ENCODE measurements around the gene ELL2.

Gene ELL2

GRCh38 chr5:95920822-95921221, 40.8 kb downstream of the ELL2 start:
- 90 to 100% methylated on average over 1 of the region's 1 CpG for WGBS, 2 experiments (ENCODE audit: insufficient coverage in 2 of 2)
- Histone ChIP-seq H3K9me3 (ENCODE audit: control insufficient read depth, low read length) (no peaks in the 10 kb centered on the region), H3K36me3 (ENCODE audit: control insufficient read depth, insufficient read depth, low read length) (peaks cover 8% of the 10 kb centered on the region), H3K4me3 (ENCODE audit: extremely low read depth, insufficient read depth, low read length, poor library complexity, severe bottlenecking) (no peak overlapping the region), H3K27ac (ENCODE audit: low read depth, low read length, severe bottlenecking) (no peak overlapping the region), H3K4me1 (ENCODE audit: control insufficient read depth, insufficient read depth, low read length, poor library complexity, severe bottlenecking) (no peaks in the 10 kb centered on the region)

- H3K9me3 ChIP-seq (ENCODE audit: control insufficient read depth, low read length) = no peaks in the 10 kb centered on the region
- H3K27ac ChIP-seq (ENCODE audit: low read depth, low read length, severe bottlenecking) = no peak overlapping the region
- H3K4me1 ChIP-seq (ENCODE audit: control insufficient read depth, insufficient read depth, low read length, poor library complexity, severe bottlenecking) = no peaks in the 10 kb centered on the region
- H3K36me3 ChIP-seq (ENCODE audit: control insufficient read depth, insufficient read depth, low read length) = peaks cover 8% of the 10 kb centered on the region
- WGBS, 2 experiments (ENCODE audit: insufficient coverage in 2 of 2) = 100% methylated on average over 1 of the region's 2 CpGs
- H3K4me3 ChIP-seq (ENCODE audit: extremely low read depth, insufficient read depth, low read length, poor library complexity, severe bottlenecking) = no peak overlapping the region
Measured at GRCh38 chr5:95919658-95920057, 42.0 kb downstream of the ELL2 start.

GRCh38 chr5:95918421-95919006, 43.1 kb downstream of the ELL2 start:
- H3K4me3 ChIP-seq (ENCODE audit: extremely low read depth, insufficient read depth, low read length, poor library complexity, severe bottlenecking) = no peak overlapping the region
- H3K36me3 ChIP-seq (ENCODE audit: control insufficient read depth, insufficient read depth, low read length) = peaks cover 8% of the 10 kb centered on the region
- H3K27ac ChIP-seq (ENCODE audit: low read depth, low read length, severe bottlenecking) = no peak overlapping the region
- no peaks in the 10 kb centered on the region for H3K4me1 ChIP-seq (ENCODE audit: control insufficient read depth, insufficient read depth, low read length, poor library complexity, severe bottlenecking)
- 100% methylated on average over 1 of the region's 3 CpGs; no CpG with 5 or more reads in 1 of the 2 experiments for WGBS, 2 experiments (ENCODE audit: insufficient coverage in 2 of 2)
- no peaks in the 10 kb centered on the region for H3K9me3 ChIP-seq (ENCODE audit: control insufficient read depth, low read length)

GRCh38 chr5:95917207-95917606, 44.4 kb downstream of the ELL2 start:
- H3K27ac ChIP-seq (ENCODE audit: low read depth, low read length, severe bottlenecking) = no peak overlapping the region
- H3K4me3 ChIP-seq (ENCODE audit: extremely low read depth, insufficient read depth, low read length, poor library complexity, severe bottlenecking) = no peak overlapping the region
- no peaks in the 10 kb centered on the region for H3K9me3 ChIP-seq (ENCODE audit: control insufficient read depth, low read length)
- no peaks in the 10 kb centered on the region for H3K36me3 ChIP-seq (ENCODE audit: control insufficient read depth, insufficient read depth, low read length)
- H3K4me1 ChIP-seq (ENCODE audit: control insufficient read depth, insufficient read depth, low read length, poor library complexity, severe bottlenecking) = no peaks in the 10 kb centered on the region

- Histone ChIP-seq H3K4me3 (ENCODE audit: extremely low read depth, insufficient read depth, low read length, poor library complexity, severe bottlenecking) (no peak overlapping the region), H3K36me3 (ENCODE audit: control insufficient read depth, insufficient read depth, low read length) (no peaks in the 10 kb centered on the region), H3K27ac (ENCODE audit: low read depth, low read length, severe bottlenecking) (no peak overlapping the region), H3K9me3 (ENCODE audit: control insufficient read depth, low read length) (no peaks in the 10 kb centered on the region), H3K4me1 (ENCODE audit: control insufficient read depth, insufficient read depth, low read length, poor library complexity, severe bottlenecking) (no peaks in the 10 kb centered on the region)
- WGBS, 2 experiments (ENCODE audit: insufficient coverage in 2 of 2) = 80% methylated on average over 2 of the region's 4 CpGs; no CpG with 5 or more reads in 1 of the 2 experiments
Measured at GRCh38 chr5:95916687-95917085, 45.0 kb downstream of the ELL2 start.

GRCh38 chr5:95915999-95916686, 45.5 kb downstream of the ELL2 start:
- H3K4me3 ChIP-seq (ENCODE audit: extremely low read depth, insufficient read depth, low read length, poor library complexity, severe bottlenecking) = no peak overlapping the region
- no peaks in the 10 kb centered on the region for H3K36me3 ChIP-seq (ENCODE audit: control insufficient read depth, insufficient read depth, low read length)
- no peaks in the 10 kb centered on the region for H3K4me1 ChIP-seq (ENCODE audit: control insufficient read depth, insufficient read depth, low read length, poor library complexity, severe bottlenecking)
- H3K9me3 ChIP-seq (ENCODE audit: control insufficient read depth, low read length) = no peaks in the 10 kb centered on the region
- H3K27ac ChIP-seq (ENCODE audit: low read depth, low read length, severe bottlenecking) = no peak overlapping the region
- WGBS, 2 experiments (ENCODE audit: insufficient coverage in 2 of 2) = 75 to 91% methylated on average over 2 of the region's 3 CpGs

- H3K36me3 ChIP-seq (ENCODE audit: control insufficient read depth, insufficient read depth, low read length) = no peaks in the 10 kb centered on the region
- peaks cover 6% of the 10 kb centered on the region for H3K4me1 ChIP-seq (ENCODE audit: control insufficient read depth, insufficient read depth, low read length, poor library complexity, severe bottlenecking)
- no peak overlapping the region for H3K27ac ChIP-seq (ENCODE audit: low read depth, low read length, severe bottlenecking)
- H3K4me3 ChIP-seq (ENCODE audit: extremely low read depth, insufficient read depth, low read length, poor library complexity, severe bottlenecking) = no peak overlapping the region
- H3K9me3 ChIP-seq (ENCODE audit: control insufficient read depth, low read length) = no peaks in the 10 kb centered on the region
- 82 to 95% methylated on average over 4 to 6 of the region's 6 CpGs for WGBS, 2 experiments (ENCODE audit: insufficient coverage in 2 of 2)
Measured at GRCh38 chr5:95913663-95914062, 48.0 kb downstream of the ELL2 start.

- Histone ChIP-seq H3K4me1 (ENCODE audit: control insufficient read depth, insufficient read depth, low read length, poor library complexity, severe bottlenecking) (peaks cover 6% of the 10 kb centered on the region), H3K9me3 (ENCODE audit: control insufficient read depth, low read length) (no peaks in the 10 kb centered on the region), H3K4me3 (ENCODE audit: extremely low read depth, insufficient read depth, low read length, poor library complexity, severe bottlenecking) (no peak overlapping the region), H3K36me3 (ENCODE audit: control insufficient read depth, insufficient read depth, low read length) (no peaks in the 10 kb centered on the region), H3K27ac (ENCODE audit: low read depth, low read length, severe bottlenecking) (no peak overlapping the region)
- no CpG with 5 or more reads among the region's 2 CpGs for WGBS, 2 experiments (ENCODE audit: insufficient coverage in 2 of 2)
Measured at GRCh38 chr5:95912029-95912428, 49.6 kb downstream of the ELL2 start.

GRCh38 chr5:95910521-95910920, 51.1 kb downstream of the ELL2 start:
- H3K27ac ChIP-seq (ENCODE audit: low read depth, low read length, severe bottlenecking) = no peak overlapping the region
- 93 to 97% methylated on average over 3 of the region's 4 CpGs for WGBS, 2 experiments (ENCODE audit: insufficient coverage in 2 of 2)
- no peaks in the 10 kb centered on the region for H3K36me3 ChIP-seq (ENCODE audit: control insufficient read depth, insufficient read depth, low read length)
- H3K4me1 ChIP-seq (ENCODE audit: control insufficient read depth, insufficient read depth, low read length, poor library complexity, severe bottlenecking) = peaks cover 6% of the 10 kb centered on the region
- no peak overlapping the region for H3K4me3 ChIP-seq (ENCODE audit: extremely low read depth, insufficient read depth, low read length, poor library complexity, severe bottlenecking)
- no peaks in the 10 kb centered on the region for H3K9me3 ChIP-seq (ENCODE audit: control insufficient read depth, low read length)

GRCh38 chr5:95909738-95910137, 51.9 kb downstream of the ELL2 start:
- Histone ChIP-seq H3K4me3 (ENCODE audit: extremely low read depth, insufficient read depth, low read length, poor library complexity, severe bottlenecking) (no peak overlapping the region), H3K27ac (ENCODE audit: low read depth, low read length, severe bottlenecking) (no peak overlapping the region), H3K9me3 (ENCODE audit: control insufficient read depth, low read length) (no peaks in the 10 kb centered on the region), H3K4me1 (ENCODE audit: control insufficient read depth, insufficient read depth, low read length, poor library complexity, severe bottlenecking) (peaks cover 6% of the 10 kb centered on the region), H3K36me3 (ENCODE audit: control insufficient read depth, insufficient read depth, low read length) (no peaks in the 10 kb centered on the region)
- WGBS, 2 experiments (ENCODE audit: insufficient coverage in 2 of 2) = no CpG with 5 or more reads among the region's 1 CpG

GRCh38 chr5:95908799-95909198, 52.9 kb downstream of the ELL2 start:
- Histone ChIP-seq H3K9me3 (ENCODE audit: control insufficient read depth, low read length) (no peaks in the 10 kb centered on the region), H3K27ac (ENCODE audit: low read depth, low read length, severe bottlenecking) (no peak overlapping the region), H3K4me1 (ENCODE audit: control insufficient read depth, insufficient read depth, low read length, poor library complexity, severe bottlenecking) (peaks cover 6% of the 10 kb centered on the region), H3K36me3 (ENCODE audit: control insufficient read depth, insufficient read depth, low read length) (no peaks in the 10 kb centered on the region), H3K4me3 (ENCODE audit: extremely low read depth, insufficient read depth, low read length, poor library complexity, severe bottlenecking) (no peak overlapping the region)

Data from mesodermal cell (in vitro differentiated cells).